Activated naive CD8-positive, alpha-beta T cell treated with anti-CD3 and anti-CD28 coated beads, Interleukin-2, amount 50 U/mL, for 24 hours (primary cell): ENCODE measurements around the gene DNAJA3.
A peak's percentile ranks its signal among the peaks of the same experiment; 100 is the strongest.

ENCODE experiments used
- ATAC-seq: fragments of 150-1000 bp; cut with Tn5 transposase; one replicate; pipeline ENCODE4 v1.10.0; 2021
- DNase-seq: peaks from one replicate; pipeline ENCODE4 v3.0.0; 2021
- H3K27ac Mint-ChIP-seq: one replicate; pipeline ENCODE4 v1.8.0; 2021; ENCODE audit warnings: mild to moderate bottlenecking, mixed read lengths
- H3K27me3 Mint-ChIP-seq: one replicate; pipeline ENCODE4 v1.8.0; 2021; ENCODE audit warnings: mixed read lengths
- H3K36me3 Mint-ChIP-seq: one replicate; pipeline ENCODE4 v1.8.0; 2021; ENCODE audit warnings: low read depth, mixed read lengths
- H3K4me1 Mint-ChIP-seq: one replicate; pipeline ENCODE4 v1.8.0; 2021; ENCODE audit warnings: mixed read lengths
- H3K4me3 Mint-ChIP-seq: one replicate; pipeline ENCODE4 v1.8.0; 2021; ENCODE audit warnings: mild to moderate bottlenecking, moderate library complexity, mixed read lengths
- H3K9me3 Mint-ChIP-seq: one replicate; pipeline ENCODE4 v1.8.0; 2021; ENCODE audit warnings: mixed read lengths

Gene DNAJA3

DNA sequence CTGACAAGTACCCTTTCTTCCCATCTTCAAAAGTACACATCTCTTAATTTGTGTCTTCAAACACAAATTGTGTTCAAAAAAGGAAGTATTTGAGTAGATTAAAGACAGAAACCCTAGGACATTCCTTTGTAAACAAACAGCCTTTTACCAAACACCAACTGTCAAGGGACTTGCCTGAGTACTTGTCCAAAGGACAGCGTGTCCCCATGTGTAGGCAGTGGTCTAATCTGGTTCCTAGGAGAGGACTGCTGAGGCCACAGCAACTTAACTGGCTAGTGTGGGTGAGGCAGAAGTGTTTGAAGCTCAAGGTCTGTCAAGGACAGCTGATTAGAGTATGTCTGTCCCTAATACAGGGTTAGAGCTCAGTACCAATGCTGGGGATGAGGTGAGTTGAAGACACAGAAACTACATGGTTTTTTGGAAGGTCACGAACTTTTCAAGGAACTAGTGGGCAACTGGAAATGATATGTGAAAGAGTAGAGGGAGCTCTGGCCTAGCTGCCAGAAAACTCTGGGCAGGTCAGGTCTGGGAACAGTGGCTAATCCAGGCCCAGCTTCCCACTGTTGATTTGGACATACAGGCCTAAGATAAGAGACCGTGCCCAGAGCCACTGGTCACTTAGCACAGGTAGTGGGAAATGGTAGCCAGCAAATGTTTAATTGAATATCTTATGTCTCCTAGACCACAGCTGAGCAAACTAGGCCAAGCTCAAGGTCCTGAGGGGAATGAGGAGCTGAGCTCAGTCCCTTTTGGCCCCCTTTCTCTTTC lies 60.6 kb downstream of the DNAJA3 start:
- no peaks in the 10 kb centered on the region for H3K27me3 Mint-ChIP-seq
- H3K36me3 Mint-ChIP-seq, result peaks cover 34% of the 10 kb centered on the region
- peaks cover 68% of the 10 kb centered on the region for H3K4me1 Mint-ChIP-seq
- no peak for DNase-seq
- no peak for ATAC-seq
- no peaks in the 10 kb centered on the region for H3K9me3 Mint-ChIP-seq
- H3K27ac Mint-ChIP-seq, result peak overlapping the region; percentile 59
- H3K4me3 Mint-ChIP-seq, result no peak overlapping the region

GRCh38 chr16:4487955-4488498 lies 62.4 kb downstream of the DNAJA3 start:
- no peak for DNase-seq
- H3K4me3 Mint-ChIP-seq, result no peak overlapping the region
- peaks cover 58% of the 10 kb centered on the region for H3K4me1 Mint-ChIP-seq
- ATAC-seq, result no peak
- peak overlapping the region; percentile 81 for H3K27ac Mint-ChIP-seq
- H3K27me3 Mint-ChIP-seq, result no peaks in the 10 kb centered on the region
- peaks cover 31% of the 10 kb centered on the region for H3K36me3 Mint-ChIP-seq
- no peaks in the 10 kb centered on the region for H3K9me3 Mint-ChIP-seq

- H3K27ac Mint-ChIP-seq, result peak overlapping the region; percentile 81
- H3K4me3 Mint-ChIP-seq, result no peak overlapping the region
- DNase-seq, result no peak
- H3K4me1 Mint-ChIP-seq, result peaks cover 63% of the 10 kb centered on the region
- H3K27me3 Mint-ChIP-seq, result no peaks in the 10 kb centered on the region
- H3K36me3 Mint-ChIP-seq, result peaks cover 31% of the 10 kb centered on the region
- ATAC-seq, result peak; percentile 67
- no peaks in the 10 kb centered on the region for H3K9me3 Mint-ChIP-seq
Measured at GRCh38 chr16:4488499-4488967, 62.9 kb downstream of the DNAJA3 start.

DNA sequence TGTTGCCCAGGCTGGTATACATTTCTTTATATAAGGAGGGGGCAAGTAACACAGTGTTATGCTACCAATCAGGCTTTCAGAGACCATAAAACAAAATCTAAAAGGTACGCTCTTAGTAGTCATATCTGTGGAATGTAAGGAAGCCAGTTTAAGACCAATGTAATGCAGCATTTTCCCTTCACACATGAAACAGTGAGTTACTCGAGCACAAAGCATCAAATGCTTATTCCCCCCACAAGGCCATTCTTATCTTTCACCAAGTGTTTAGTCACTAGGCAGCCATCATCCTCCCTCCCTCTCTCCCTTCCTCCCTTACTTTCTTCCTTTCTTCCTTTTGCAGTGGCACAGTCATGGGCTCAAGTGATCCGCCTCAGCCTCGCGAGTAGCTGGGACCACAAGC lies 63.4 kb downstream of the DNAJA3 start:
- Mint-ChIP-seq H3K27ac (peak overlapping the region; percentile 81), H3K4me1 (peaks cover 64% of the 10 kb centered on the region), H3K9me3 (no peaks in the 10 kb centered on the region), H3K4me3 (no peak overlapping the region), H3K27me3 (no peaks in the 10 kb centered on the region), H3K36me3 (peaks cover 31% of the 10 kb centered on the region)
- ATAC-seq, result no peak
- DNase-seq, result no peak

DNA sequence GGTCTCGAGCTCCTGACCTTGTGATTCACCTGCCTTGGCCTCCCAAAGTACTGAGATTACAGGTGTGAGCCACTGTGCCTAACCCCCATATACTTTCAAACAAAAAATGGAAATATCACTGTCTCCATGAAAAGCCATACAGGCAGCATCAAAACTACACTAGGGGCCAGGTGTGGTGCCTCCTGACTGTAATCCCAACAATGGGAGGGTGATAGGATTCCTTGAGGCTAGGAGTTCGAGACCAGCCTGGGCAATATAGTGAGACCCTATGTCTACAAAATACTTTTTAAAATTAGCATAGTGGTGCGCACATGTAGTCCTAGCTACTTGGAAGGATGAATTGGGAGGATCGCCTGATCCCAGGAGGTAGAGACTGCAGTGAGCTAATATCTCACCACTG lies 66.2 kb downstream of the DNAJA3 start:
- Mint-ChIP-seq H3K27me3 (no peaks in the 10 kb centered on the region), H3K4me3 (no peak overlapping the region), H3K36me3 (peaks cover 18% of the 10 kb centered on the region), H3K9me3 (no peaks in the 10 kb centered on the region), H3K4me1 (peaks cover 73% of the 10 kb centered on the region), H3K27ac (no peak overlapping the region)
- ATAC-seq (no peak), DNase-seq (no peak)

GRCh38 chr16:4494746-4495490 lies 69.2 kb downstream of the DNAJA3 start:
- peaks cover 74% of the 10 kb centered on the region for H3K4me1 Mint-ChIP-seq
- DNase-seq (no peak), ATAC-seq (no peak)
- H3K9me3 Mint-ChIP-seq, result no peaks in the 10 kb centered on the region
- H3K27ac Mint-ChIP-seq, result peak overlapping the region; percentile 35
- H3K4me3 Mint-ChIP-seq, result no peak overlapping the region
- peaks cover 9% of the 10 kb centered on the region for H3K36me3 Mint-ChIP-seq
- no peaks in the 10 kb centered on the region for H3K27me3 Mint-ChIP-seq

- Mint-ChIP-seq H3K4me1 (peaks cover 74% of the 10 kb centered on the region), H3K27ac (no peak overlapping the region)
Measured at GRCh38 chr16:4495766-4496165, 70.1 kb downstream of the DNAJA3 start.

GRCh38 chr16:4496305-4496704 lies 70.6 kb downstream of the DNAJA3 start:
- no peak overlapping the region for H3K4me3 Mint-ChIP-seq
- DNase-seq, result no peak
- H3K9me3 Mint-ChIP-seq, result no peaks in the 10 kb centered on the region
- peaks cover 75% of the 10 kb centered on the region for H3K4me1 Mint-ChIP-seq
- ATAC-seq, result peak; percentile 47
- H3K27ac Mint-ChIP-seq, result no peak overlapping the region
- peaks cover 9% of the 10 kb centered on the region for H3K36me3 Mint-ChIP-seq
- no peaks in the 10 kb centered on the region for H3K27me3 Mint-ChIP-seq

More at GRCh38 chr16:4495766-4496165, 70.1 kb downstream of the DNAJA3 start:
- Mint-ChIP-seq H3K4me3 (no peak overlapping the region), H3K9me3 (no peaks in the 10 kb centered on the region), H3K27me3 (no peaks in the 10 kb centered on the region), H3K36me3 (peaks cover 9% of the 10 kb centered on the region)
- no peak for ATAC-seq
- no peak for DNase-seq

GRCh38 chr16:4498546-4499195 lies 73.0 kb downstream of the DNAJA3 start:
- H3K36me3 Mint-ChIP-seq, result peaks cover 11% of the 10 kb centered on the region
- DNase-seq, result no peak
- peak overlapping the region; percentile 12 for H3K27ac Mint-ChIP-seq
- no peak for ATAC-seq
- no peaks in the 10 kb centered on the region for H3K9me3 Mint-ChIP-seq
- peaks cover 84% of the 10 kb centered on the region for H3K4me1 Mint-ChIP-seq
- no peak overlapping the region for H3K4me3 Mint-ChIP-seq
- no peaks in the 10 kb centered on the region for H3K27me3 Mint-ChIP-seq

DNA sequence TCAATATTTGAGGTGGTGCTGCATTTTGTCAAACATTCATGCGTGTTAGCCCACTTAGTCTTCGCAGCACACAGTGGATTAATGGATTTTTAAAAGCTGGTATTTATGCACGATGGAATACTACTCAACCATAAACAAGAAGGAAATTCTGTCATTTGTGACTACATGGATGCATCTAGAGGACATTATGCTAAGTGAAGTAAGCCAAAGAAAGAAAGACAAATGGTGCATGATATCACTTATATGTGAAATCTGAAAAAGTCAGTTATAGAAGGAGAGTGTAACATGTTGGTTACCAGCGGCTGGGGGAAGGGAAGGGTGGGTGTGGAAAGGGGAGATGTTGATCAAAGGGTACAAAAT lies 73.5 kb downstream of the DNAJA3 start:
- H3K27ac Mint-ChIP-seq, result peak overlapping the region; percentile 12
- no peak overlapping the region for H3K4me3 Mint-ChIP-seq

DNA sequence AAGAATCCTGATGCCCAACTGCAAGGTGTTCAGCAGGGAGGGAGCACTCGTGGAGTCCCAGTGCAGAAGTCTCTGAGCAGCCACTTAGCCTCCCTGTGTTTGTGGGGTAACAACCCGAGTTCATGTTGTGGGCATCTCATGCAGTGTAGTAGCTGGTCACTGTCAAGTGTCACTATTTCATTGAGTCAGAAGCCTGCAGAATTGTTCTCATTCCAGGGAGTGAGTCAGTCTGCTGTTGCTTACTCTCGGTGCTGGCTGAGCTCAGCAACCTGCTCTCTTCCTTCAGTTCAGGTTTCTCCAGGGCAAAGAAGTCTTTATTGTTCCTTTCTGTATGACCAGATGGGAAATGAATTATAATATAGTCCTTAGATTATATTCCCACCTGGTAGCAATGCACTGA lies 74.6 kb downstream of the DNAJA3 start:
- Mint-ChIP-seq H3K4me1 (peaks cover 86% of the 10 kb centered on the region), H3K9me3 (no peaks in the 10 kb centered on the region), H3K27ac (no peak overlapping the region), H3K4me3 (no peak overlapping the region), H3K27me3 (no peaks in the 10 kb centered on the region), H3K36me3 (peaks cover 11% of the 10 kb centered on the region)
- no peak for DNase-seq
- peak; percentile 82 for ATAC-seq

More for the DNA sequence above, 73.5 kb downstream of the DNAJA3 start:
- H3K36me3 Mint-ChIP-seq, result peaks cover 11% of the 10 kb centered on the region
- H3K4me1 Mint-ChIP-seq, result peaks cover 87% of the 10 kb centered on the region
- H3K27me3 Mint-ChIP-seq, result no peaks in the 10 kb centered on the region
- DNase-seq (no peak), ATAC-seq (no peak)
- H3K9me3 Mint-ChIP-seq, result no peaks in the 10 kb centered on the region

- peaks cover 6% of the 10 kb centered on the region for H3K36me3 Mint-ChIP-seq
Measured at GRCh38 chr16:4501071-4501478, 75.4 kb downstream of the DNAJA3 start.

GRCh38 chr16:4505356-4506147 lies 79.9 kb downstream of the DNAJA3 start:
- Mint-ChIP-seq H3K36me3 (peaks cover 13% of the 10 kb centered on the region), H3K4me1 (peaks cover 50% of the 10 kb centered on the region), H3K27ac (peak overlapping the region; percentile 80), H3K4me3 (peak overlapping the region; percentile 46), H3K27me3 (no peaks in the 10 kb centered on the region), H3K9me3 (no peaks in the 10 kb centered on the region)
- DNase-seq, result peak; percentile 65
- peak; percentile 87 for ATAC-seq

More at GRCh38 chr16:4501071-4501478, 75.4 kb downstream of the DNAJA3 start:
- Mint-ChIP-seq H3K27me3 (no peaks in the 10 kb centered on the region), H3K4me1 (peaks cover 87% of the 10 kb centered on the region), H3K4me3 (no peak overlapping the region), H3K27ac (no peak overlapping the region), H3K9me3 (no peaks in the 10 kb centered on the region)
- DNase-seq (no peak), ATAC-seq (no peak)
